SK-N-SH (cell line): ENCODE data around the gene STKLD1. TPM values are rescaled to one million over a fixed set of nuclear protein-coding genes. Genes with fewer than 3 reads are reported as not detected.

Source experiments
- CTCF ChIA-PET: fragments of 300-600, 350-600 bp; formaldehyde crosslinking; extraction: SDS; loops from one replicate; lab custom pipeline; 2021; lab: Yijun Ruan, JAX
- POLR2A ChIA-PET: fragments of 350-600 bp; sonication (Branson Sonifier 250); formaldehyde crosslinking; extraction: SDS; loops from one replicate; lab custom pipeline; 2020; ENCODE audit warnings: antibody characterized with exemption, inconsistent platforms; lab: Yijun Ruan, JAX
- DNase-seq: peaks from one replicate; pipeline ENCODE4 v3.0.0; 2012
- H2AFZ ChIP-seq: fragments of 200-600 bp; sonication (generic); 2 replicates; pipeline ENCODE4 v1.8.1; 2016; ENCODE audit warnings: antibody characterized with exemption, mild to moderate bottlenecking, low read depth
- H3F3A ChIP-seq: fragments of 200-600 bp; sonication (generic); replicated peaks from 2 replicates; pipeline ENCODE3; 2016; ENCODE audit warnings: antibody characterized with exemption, mild to moderate bottlenecking; ENCODE audit not compliant: insufficient read depth
- H3K27ac ChIP-seq, 2 experiments: fragments of 200-500 bp in 1 of 2; fragments of 200-600 bp in 1 of 2; sonication (Bioruptor generic) in 1 of 2; sonication (generic), shearing (Covaris generic) in 1 of 2; 2 replicates each; pipeline versions ENCODE4 v1.5.1 to v1.6.1; 2014 to 2016; ENCODE audit warnings: low read depth in 2 of 2, inconsistent platforms in 1 of 2, low read length in 1 of 2, mild to moderate bottlenecking in 1 of 2, mixed read lengths in 1 of 2
- H3K27me3 ChIP-seq: fragments of 200-600 bp; sonication (generic), shearing (Covaris generic); 2 replicates; pipeline ENCODE4 v1.6.1; 2016; ENCODE audit warnings: mixed run types; ENCODE audit not compliant: insufficient read depth
- H3K36me3 ChIP-seq, 2 experiments: fragments of 200-500 bp in 1 of 2; fragments of 200-600 bp in 1 of 2; sonication (Bioruptor generic) in 1 of 2; sonication (generic) in 1 of 2; replicated peaks in 1 of 2; 2 replicates each; pipeline versions ENCODE3 to v1.5.1; 2014 to 2016; ENCODE audit warnings: low read length in 1 of 2, mild to moderate bottlenecking in 1 of 2; ENCODE audit not compliant: insufficient read depth in 2 of 2, control insufficient read depth in 1 of 2
- H3K4me1 ChIP-seq, 2 experiments: fragments of 200-500 bp in 1 of 2; fragments of 200-600 bp in 1 of 2; sonication (Bioruptor generic) in 1 of 2; sonication (generic), shearing (Covaris generic) in 1 of 2; 2 replicates each; pipeline versions ENCODE4 v1.5.1 to v1.6.1; 2014 to 2016; ENCODE audit warnings: low read depth in 1 of 2, low read length in 1 of 2, mixed run types in 1 of 2; ENCODE audit not compliant: insufficient read depth in 2 of 2, control insufficient read depth in 1 of 2
- H3K4me2 ChIP-seq: fragments of 200-600 bp; sonication (generic), shearing (Covaris generic); 2 replicates; pipeline ENCODE4 v1.6.1; 2017; ENCODE audit warnings: mixed run types
- H3K4me3 ChIP-seq, 2 experiments: fragments of 200-500 bp in 1 of 2; fragments of 200-600 bp in 1 of 2; sonication (Bioruptor generic) in 1 of 2; sonication (generic), shearing (Covaris generic) in 1 of 2; 2 replicates each; pipeline versions ENCODE4 v1.5.1 to v1.8.1; 2014 to 2016; ENCODE audit warnings: low read depth in 2 of 2, inconsistent platforms in 1 of 2, low read length in 1 of 2, mild to moderate bottlenecking in 1 of 2, mixed read lengths in 1 of 2, moderate library complexity in 1 of 2
- H3K79me2 ChIP-seq: fragments of 200-600 bp; sonication (generic); 2 replicates; pipeline ENCODE4 v1.8.1; 2017; ENCODE audit warnings: mild to moderate bottlenecking; ENCODE audit not compliant: insufficient read depth
- H3K9ac ChIP-seq: fragments of 200-600 bp; sonication (generic); 2 replicates; pipeline ENCODE4 v1.6.1; 2017; ENCODE audit warnings: mixed run types
- H3K9me2 ChIP-seq: fragments of 200-600 bp; sonication (generic); 2 replicates; pipeline ENCODE4 v1.6.1; 2017; ENCODE audit warnings: mixed run types
- H3K9me3 ChIP-seq: fragments of 200-600 bp; sonication (generic); 2 replicates; pipeline ENCODE4 v1.6.1; 2017; ENCODE audit warnings: mixed run types, mild to moderate bottlenecking, moderate library complexity
- H4K20me1 ChIP-seq: fragments of 200-600 bp; sonication (generic); 2 replicates; pipeline ENCODE4 v1.6.1; 2017; ENCODE audit warnings: mild to moderate bottlenecking, mixed run types; ENCODE audit not compliant: insufficient read depth
- ELF1 ChIP-seq: IDR thresholded peaks from 2 replicates; pipeline ENCODE4 v1.4.0; 2012
- EP300 ChIP-seq, 2 experiments: IDR thresholded peaks; 2 replicates each; pipeline versions ENCODE4 v1.4.0 to v1.6.1; 2012; ENCODE audit warnings: borderline replicate concordance in 1 of 2, low read depth in 1 of 2, low read length in 1 of 2
- EZH2phosphoT487 ChIP-seq: fragments of 200-600 bp; sonication (generic); IDR thresholded peaks from 2 replicates; pipeline ENCODE4 v1.6.1; 2017; ENCODE audit warnings: low read depth, mixed run types, mild to moderate bottlenecking, antibody characterized with exemption, moderate library complexity, borderline replicate concordance
- FOSL2 ChIP-seq: IDR thresholded peaks from 2 replicates; pipeline ENCODE4 v1.4.0; 2012; ENCODE audit warnings: low read depth, mild to moderate bottlenecking, moderate library complexity, borderline replicate concordance
- FOXM1 ChIP-seq: IDR thresholded peaks from 2 replicates; pipeline ENCODE4 v1.4.0; 2012; ENCODE audit warnings: low read depth, mild to moderate bottlenecking
- GABPA ChIP-seq: IDR thresholded peaks from 2 replicates; pipeline ENCODE4 v1.4.0; 2012; ENCODE audit warnings: low read depth, mild to moderate bottlenecking
- JUND ChIP-seq: IDR thresholded peaks from 2 replicates; pipeline ENCODE4 v1.4.0; 2012
- MAX ChIP-seq: IDR thresholded peaks from 2 replicates; pipeline ENCODE4 v1.4.0; 2012; ENCODE audit warnings: low read depth
- NFIC ChIP-seq: IDR thresholded peaks from 2 replicates; pipeline ENCODE4 v1.4.0; 2012; ENCODE audit warnings: borderline replicate concordance
- TAF1 ChIP-seq: IDR thresholded peaks from 2 replicates; pipeline ENCODE4 v1.6.1; 2012; ENCODE audit warnings: low read depth, mild to moderate bottlenecking, low read length, moderate library complexity, borderline replicate concordance
- WGBS: methylation state at CpG from one replicate; pipeline ENCODE4 v1.1.6; 2017; ENCODE audit warnings: low lambda C conversion rate; 5-methylcytosine and 5-hydroxymethylcytosine counted together
- polyA plus RNA-seq, 3 experiments: library from polyadenylated mRNA; depleted of rRNA; stranded (reverse); fragments of >200 nt; gene quantifications; 2 replicates each; pipeline ENCODE4 v1.2.3, GENCODE V29; 2012
- TF ChIP-seq, protein P1 (sequence below): fragments of 150-350 bp; IDR thresholded peaks from 2 replicates; pipeline ENCODE4 v1.6.1; 2017; ENCODE audit warnings: antibody characterized with exemption, low read length, low read depth, borderline replicate concordance
- TF ChIP-seq, protein P2 (sequence below): IDR thresholded peaks from 2 replicates; pipeline ENCODE4; 2012
- TF ChIP-seq, protein P3 (sequence below): fragments of 200-600 bp; sonication (generic); IDR thresholded peaks from 2 replicates; pipeline ENCODE4 v1.6.1; 2017; ENCODE audit warnings: antibody characterized with exemption, mild to moderate bottlenecking, moderate library complexity
- TF ChIP-seq, protein P4 (sequence below): IDR thresholded peaks from 2 replicates; pipeline ENCODE4 v1.4.0; 2012; ENCODE audit warnings: low read depth, borderline replicate concordance

The STKLD1 gene
- polyA plus RNA-seq, 1 of the 3 experiments (the other 2 are of a cell fraction) = 2.3 TPM

DNA sequence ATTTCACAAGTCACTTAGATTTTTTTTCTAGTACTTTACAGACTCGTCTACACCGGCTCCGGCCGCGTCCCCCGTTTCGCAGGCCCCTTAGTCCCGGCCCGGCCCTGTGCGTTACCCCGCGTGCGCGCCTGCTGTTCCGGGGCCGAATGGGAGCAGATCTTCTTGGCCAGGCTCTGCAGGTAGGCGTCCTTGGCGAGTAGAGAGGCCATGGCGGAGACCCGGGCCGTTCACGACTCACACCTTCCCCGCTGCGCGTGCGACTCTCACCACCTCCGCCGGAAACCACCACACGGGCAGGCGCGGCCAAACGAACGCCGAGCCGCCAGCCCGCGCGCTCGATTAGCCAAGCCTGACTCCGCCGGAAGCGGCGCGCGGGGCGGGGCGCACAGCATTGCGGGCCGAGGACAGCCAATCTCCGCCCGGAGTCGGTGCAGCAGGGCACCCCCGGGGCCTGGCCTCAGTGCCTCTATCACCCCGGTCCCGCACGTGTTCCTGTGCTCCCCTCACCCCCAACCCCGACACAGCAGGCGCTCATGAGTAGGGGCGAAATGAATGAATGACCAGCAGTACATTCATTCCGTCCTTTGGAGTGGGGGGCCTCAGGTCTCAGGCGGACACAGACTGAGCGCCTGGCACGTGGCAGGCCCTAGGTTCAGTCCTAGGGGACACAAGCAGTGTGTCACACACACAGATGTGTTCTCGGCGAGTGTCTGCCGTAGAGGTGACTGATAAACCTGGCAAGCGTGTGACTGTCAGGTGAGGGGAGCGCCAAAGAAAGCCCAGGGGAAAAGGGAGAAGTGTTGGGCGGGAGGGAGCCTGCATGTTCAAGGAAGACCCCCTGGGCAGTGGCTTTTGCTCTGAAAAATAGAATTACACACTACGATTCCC is 40.0 kb upstream of the STKLD1 start, which contains the start of gene SURF6 (continued):
- TF ChIP-seq, protein P1, sequence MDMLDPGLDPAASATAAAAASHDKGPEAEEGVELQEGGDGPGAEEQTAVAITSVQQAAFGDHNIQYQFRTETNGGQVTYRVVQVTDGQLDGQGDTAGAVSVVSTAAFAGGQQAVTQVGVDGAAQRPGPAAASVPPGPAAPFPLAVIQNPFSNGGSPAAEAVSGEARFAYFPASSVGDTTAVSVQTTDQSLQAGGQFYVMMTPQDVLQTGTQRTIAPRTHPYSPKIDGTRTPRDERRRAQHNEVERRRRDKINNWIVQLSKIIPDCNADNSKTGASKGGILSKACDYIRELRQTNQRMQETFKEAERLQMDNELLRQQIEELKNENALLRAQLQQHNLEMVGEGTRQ = no peak
- TF ChIP-seq EP300 (IDR thresholded peaks at IDR 0.05; ENCODE audit: borderline replicate concordance in 1 of 2, low read depth in 1 of 2, low read length in 1 of 2) = no peak
- TF ChIP-seq NFIC = no peak; the same call in 1 of the 2 replicates
- peak; percentile 71 for TF ChIP-seq ELF1
- TF ChIP-seq, protein P2, sequence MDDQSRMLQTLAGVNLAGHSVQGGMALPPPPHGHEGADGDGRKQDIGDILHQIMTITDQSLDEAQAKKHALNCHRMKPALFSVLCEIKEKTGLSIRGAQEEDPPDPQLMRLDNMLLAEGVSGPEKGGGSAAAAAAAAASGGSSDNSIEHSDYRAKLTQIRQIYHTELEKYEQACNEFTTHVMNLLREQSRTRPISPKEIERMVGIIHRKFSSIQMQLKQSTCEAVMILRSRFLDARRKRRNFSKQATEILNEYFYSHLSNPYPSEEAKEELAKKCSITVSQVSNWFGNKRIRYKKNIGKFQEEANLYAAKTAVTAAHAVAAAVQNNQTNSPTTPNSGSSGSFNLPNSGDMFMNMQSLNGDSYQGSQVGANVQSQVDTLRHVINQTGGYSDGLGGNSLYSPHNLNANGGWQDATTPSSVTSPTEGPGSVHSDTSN = peak; percentile 62
- TF ChIP-seq, protein P3, sequence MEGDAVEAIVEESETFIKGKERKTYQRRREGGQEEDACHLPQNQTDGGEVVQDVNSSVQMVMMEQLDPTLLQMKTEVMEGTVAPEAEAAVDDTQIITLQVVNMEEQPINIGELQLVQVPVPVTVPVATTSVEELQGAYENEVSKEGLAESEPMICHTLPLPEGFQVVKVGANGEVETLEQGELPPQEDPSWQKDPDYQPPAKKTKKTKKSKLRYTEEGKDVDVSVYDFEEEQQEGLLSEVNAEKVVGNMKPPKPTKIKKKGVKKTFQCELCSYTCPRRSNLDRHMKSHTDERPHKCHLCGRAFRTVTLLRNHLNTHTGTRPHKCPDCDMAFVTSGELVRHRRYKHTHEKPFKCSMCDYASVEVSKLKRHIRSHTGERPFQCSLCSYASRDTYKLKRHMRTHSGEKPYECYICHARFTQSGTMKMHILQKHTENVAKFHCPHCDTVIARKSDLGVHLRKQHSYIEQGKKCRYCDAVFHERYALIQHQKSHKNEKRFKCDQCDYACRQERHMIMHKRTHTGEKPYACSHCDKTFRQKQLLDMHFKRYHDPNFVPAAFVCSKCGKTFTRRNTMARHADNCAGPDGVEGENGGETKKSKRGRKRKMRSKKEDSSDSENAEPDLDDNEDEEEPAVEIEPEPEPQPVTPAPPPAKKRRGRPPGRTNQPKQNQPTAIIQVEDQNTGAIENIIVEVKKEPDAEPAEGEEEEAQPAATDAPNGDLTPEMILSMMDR = no peak
- no peak for TF ChIP-seq EZH2phosphoT487
- TF ChIP-seq FOXM1 = no peak

GRCh38 chr9:133339641-133340040 is 36.5 kb upstream of the STKLD1 start:
- Histone ChIP-seq H4K20me1 (0 out of 2 replicates have a peak, but pooled peaks cover 4% of the 10 kb centered on the region), H3K9me3 (no peaks in the 10 kb centered on the region), H3K27ac (no peak overlapping the region), H3F3A (peaks cover 6% of the 10 kb centered on the region), H3K9ac (no peak overlapping the region), H3K27me3 (no peaks in the 10 kb centered on the region), H3K4me1 (peaks cover 4 to 8% of the 10 kb centered on the region in 2 experiments; a peak in 1 of 4 replicates), H3K36me3 (peaks cover 21 to 54% of the 10 kb centered on the region in 2 experiments), H3K4me2 (no peak overlapping the region), H3K79me2 (peaks cover 13% of the 10 kb centered on the region), H2AFZ (no peak overlapping the region), H3K4me3 (no peak overlapping the region), H3K9me2 (no peaks in the 10 kb centered on the region)
- no peak for DNase-seq
- POLR2A ChIA-PET = interaction anchor here (1.2 kb wide), 1 partner anchor 8 kb away, joined by 4 read pairs; the partner anchor contains the start of genes MED22 and RPL7A
- CTCF ChIA-PET = interaction anchor here (1.8 to 2.6 kb wide), 2 partner anchors 12 to 153 kb away, joined by 5 to 13 read pairs; no protein-coding TSS in a partner anchor
- WGBS = 98% methylated on average over 5 of the region's 5 CpGs
- TF ChIP-seq NFIC = no peak
- TF ChIP-seq, protein P4, sequence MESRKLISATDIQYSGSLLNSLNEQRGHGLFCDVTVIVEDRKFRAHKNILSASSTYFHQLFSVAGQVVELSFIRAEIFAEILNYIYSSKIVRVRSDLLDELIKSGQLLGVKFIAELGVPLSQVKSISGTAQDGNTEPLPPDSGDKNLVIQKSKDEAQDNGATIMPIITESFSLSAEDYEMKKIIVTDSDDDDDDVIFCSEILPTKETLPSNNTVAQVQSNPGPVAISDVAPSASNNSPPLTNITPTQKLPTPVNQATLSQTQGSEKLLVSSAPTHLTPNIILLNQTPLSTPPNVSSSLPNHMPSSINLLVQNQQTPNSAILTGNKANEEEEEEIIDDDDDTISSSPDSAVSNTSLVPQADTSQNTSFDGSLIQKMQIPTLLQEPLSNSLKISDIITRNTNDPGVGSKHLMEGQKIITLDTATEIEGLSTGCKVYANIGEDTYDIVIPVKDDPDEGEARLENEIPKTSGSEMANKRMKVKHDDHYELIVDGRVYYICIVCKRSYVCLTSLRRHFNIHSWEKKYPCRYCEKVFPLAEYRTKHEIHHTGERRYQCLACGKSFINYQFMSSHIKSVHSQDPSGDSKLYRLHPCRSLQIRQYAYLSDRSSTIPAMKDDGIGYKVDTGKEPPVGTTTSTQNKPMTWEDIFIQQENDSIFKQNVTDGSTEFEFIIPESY = no peak
- TF ChIP-seq FOSL2 = no peak
- no peak for TF ChIP-seq TAF1
- no peak for TF ChIP-seq MAX
- no peak for TF ChIP-seq JUND
- no peak for TF ChIP-seq GABPA
- TF ChIP-seq, protein P2 = no peak
